ENCODE data around the gene ONECUT2.
"Not testable (repeated sequence)": the region's sequence is repeated elsewhere in the genome, so short reads cannot be mapped to it uniquely, and the experiment has no call there.

The ONECUT2 gene

DNA sequence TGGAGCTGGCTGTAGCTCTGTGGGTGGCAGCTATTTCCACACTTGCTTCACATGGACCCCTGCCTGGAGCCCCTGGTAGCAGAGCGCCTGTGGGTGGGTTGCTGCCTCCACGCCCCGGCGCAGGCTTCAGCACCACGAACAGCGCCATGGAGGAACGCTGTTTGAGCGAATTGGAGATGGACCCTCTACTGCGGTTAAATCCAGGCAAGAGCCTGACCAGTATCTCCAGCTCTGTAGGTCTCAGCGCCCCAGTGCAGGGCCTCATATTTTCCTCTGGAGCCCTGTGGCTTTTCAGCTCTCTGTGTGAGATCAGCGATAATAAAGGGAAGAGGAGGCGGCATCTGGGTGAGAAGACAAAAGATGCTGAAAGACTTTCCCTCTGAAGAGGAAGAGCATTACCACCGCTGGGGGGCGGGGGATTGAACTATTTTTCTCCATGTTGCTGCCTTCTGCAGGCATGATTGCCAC is 12.0 kb downstream of the ONECUT2 start:
- DNase-seq: no peak

DNA sequence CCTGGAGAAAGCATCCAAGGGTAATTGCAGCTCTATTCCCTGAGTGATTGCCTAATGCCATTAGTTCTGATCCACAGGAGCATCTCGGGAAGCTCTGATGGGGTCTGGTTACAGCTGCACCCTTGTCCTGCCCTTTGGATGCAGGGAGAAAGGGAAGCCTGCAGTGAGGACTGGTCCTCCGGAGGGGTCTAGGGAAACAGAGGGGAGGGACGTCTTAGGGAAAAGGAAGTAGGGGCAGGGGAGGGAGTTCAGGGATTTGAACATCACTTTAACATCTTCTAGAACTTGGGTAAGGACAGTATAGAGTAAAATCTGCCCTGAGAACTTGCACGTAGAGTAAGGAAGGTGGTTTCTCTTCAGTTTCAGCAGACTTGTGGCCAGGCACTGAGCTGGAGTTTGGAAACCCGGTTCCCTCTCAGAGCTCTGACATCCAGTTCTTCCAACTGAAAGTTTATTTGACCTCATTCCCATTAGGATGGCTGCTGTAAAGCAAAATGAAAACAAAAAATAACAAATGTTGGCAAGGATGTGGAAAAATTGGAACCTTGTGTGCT is 20.5 kb downstream of the ONECUT2 start:
- DNase-seq: no peak

GRCh38 chr18:57461652-57462269 is 26.6 kb downstream of the ONECUT2 start:
- no peak for DNase-seq

DNA sequence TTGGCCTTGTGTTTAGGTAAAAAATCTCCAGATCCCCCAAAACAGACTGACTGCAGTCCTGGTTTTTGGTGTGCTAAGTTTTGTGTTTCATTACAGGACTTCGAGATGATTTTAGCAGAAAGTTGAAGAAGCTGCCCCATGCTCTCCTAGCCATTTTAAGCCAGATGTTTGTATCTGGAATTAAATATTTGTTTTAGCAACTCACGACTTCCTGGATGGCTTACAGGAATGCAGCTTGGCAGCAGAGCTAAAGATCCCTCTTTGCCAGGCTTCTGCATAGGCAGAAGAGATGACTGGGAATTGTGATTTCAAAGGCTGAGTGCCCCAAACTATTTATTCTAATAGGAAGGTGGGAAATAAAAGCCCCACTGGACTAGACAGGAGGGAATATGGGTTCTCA is 31.1 kb downstream of the ONECUT2 start:
- DNase-seq: peak; percentile 69

- DNase-seq: peak; percentile 69
These were observed 31.7 kb downstream of the ONECUT2 start for GRCh38 chr18:57466745-57467409.

- no peak for DNase-seq
These were observed 34.7 kb downstream of the ONECUT2 start for GRCh38 chr18:57469884-57470283.

DNA sequence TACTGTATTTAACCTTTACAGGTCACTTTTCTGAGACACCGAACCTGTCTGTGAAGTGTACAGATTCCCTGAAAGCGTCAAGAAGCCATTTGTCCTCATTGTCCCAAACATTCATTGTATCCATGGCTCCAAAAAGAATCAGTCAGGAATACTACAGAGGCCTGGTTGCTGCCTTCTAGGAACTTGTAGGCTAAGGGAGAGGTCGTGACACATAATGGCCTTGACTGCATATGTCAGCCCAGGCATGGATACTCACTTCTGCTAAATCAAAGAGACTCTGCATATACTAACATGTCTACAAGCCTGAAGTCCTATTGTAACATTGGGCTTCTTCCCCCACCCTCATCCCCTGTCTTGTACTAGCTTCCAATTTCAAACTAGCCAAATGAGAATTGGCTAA is 40.2 kb downstream of the ONECUT2 start:
- no peak for DNase-seq

DNA sequence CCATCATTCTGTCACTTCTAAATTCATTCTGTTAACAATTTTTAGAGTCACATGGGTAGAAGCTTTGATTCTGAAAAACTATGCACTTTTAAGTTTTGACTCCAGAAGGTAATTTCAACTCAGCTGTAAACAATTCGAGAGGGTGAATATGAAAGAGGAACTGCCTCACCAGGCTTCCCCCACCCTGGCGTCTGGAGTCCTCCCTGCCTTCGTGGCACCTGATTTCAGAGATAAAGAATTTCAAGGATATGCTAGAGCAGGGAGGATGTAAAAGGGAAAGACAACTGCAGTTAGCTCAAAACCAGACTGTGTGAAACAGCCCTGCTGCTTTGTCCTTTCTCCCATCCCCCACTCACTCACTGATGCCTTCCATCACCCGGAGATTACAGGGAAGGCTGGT is 40.7 kb downstream of the ONECUT2 start:
- DNase-seq: no peak

- DNase-seq: no peak
These were observed 45.6 kb downstream of the ONECUT2 start for GRCh38 chr18:57480733-57481132.

- DNase-seq: no peak
These were observed 62.5 kb downstream of the ONECUT2 start for GRCh38 chr18:57497372-57498294.

DNA sequence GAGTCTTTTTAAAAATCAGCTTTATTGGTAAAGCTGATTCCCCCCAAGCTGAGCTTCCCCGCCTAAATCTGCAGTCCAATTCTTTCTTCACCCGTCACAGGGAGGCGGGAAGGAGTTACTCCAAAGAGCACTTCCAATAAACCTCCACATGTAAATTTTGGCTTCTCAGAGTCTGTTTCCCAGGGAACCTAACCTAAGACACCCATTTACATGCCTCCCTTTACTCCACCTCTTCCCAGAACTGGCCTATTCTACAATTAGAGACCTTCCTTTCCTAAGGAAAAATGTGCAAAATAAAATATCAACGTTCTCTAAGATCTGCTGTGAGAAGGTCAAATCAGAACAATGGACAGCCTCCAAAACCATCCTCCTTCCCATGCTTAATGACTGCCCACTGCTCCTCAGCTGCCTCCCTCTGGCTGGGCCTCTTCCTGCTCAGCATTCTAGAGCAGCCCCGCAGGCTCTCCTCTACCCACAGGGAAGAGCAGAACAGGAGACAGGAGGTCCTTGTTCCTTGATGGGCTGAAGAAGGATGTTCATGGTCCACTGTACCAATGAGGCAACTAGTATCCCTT is 63.6 kb downstream of the ONECUT2 start:
- DNase-seq: no peak

DNA sequence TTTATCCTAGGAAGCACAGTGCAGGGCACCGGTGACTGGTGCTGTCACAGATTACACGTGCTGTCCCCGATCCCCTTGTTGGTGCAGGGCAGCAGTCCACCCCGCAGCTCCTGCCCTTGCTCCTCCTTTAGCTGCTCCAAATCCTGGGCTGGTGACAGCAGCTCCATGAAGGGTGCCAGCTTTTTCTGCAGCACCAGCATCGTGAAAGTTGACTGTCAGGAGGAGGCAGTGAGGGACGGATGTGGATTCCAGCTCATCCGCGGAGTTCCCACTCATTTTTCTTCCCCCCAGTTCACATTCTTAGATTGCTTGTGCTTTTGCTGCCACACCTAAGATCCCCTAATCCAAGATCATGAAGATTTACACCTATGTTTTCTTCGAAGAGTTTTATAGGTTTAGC is 67.5 kb downstream of the ONECUT2 start:
- no peak for DNase-seq

DNA sequence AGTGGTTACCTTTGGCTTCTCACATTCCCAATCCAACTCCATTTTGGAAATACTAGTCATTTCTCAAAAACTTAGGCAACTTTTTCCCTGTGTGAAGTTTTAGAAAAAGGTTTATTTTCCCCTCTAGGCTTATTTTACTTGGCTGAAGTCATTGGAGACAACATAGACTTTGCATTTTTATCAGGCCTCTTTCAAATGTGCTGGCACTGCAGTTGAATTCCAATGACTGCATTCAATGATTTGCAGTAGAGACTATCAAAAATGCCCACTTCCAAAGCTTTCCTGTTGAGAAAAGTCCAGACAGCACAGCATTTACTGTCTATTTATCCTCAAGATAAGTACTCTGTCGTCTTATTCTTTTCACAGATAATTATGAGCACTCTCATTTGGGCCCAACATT is 70.1 kb downstream of the ONECUT2 start:
- no peak for DNase-seq

- no peak for DNase-seq
These were observed 80.9 kb downstream of the ONECUT2 start for GRCh38 chr18:57516056-57516455.

DNA sequence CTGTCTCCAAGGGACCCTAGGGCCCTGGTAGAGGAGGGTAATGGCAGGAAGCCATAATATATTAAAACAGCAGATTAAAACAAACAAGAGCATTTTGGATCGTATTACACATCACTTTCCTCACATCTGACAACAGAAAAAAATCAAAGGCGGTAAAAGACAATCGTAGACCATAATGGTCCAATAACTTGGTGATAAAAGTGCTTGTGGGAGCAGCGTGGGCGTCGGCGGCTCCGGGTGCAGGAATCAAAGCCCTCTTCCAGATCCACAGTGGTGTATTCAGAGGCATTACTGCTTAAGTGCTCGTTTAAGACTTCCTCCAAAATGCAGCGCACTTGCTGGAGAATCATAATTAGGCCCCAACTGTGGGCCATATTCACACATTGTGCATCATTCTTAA is 83.4 kb downstream of the ONECUT2 start:
- DNase-seq: no peak

DNA sequence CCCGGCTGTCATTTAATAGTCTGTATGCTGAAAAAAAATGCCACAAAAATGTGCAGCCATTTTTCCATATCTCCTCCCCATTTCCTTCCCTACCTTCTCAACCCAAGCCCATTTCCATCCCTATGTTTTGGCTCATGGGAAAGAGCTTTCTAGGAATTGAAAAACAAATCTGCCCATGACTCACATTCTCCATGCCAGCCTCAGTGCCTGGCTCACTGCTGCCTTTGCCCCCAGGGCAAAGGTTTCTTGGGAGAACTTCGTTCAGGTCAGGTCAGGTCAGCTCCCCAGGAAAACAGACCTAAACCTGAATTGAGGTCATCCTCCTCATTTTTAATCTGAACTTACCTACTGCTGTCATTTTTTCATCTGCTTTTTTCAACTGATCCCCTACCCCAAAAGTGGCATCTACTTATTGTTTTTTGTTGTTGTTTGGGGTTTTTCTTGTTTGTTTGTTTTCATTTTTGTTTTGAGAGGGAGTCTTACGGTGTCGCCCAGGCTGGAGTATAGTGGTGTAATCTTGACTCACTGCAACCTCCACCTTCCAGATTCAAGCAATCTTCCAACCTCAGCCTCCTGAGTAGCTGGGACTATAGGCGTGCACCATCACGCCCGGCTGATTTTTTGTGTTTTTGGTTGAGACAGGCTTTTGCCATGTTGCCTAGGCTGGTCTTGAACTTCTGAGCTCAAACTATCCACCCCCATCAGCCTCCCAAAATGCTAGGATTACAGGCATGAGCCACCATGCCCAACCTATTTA is 84.7 kb downstream of the ONECUT2 start:
- DNase-seq: no peak

DNA sequence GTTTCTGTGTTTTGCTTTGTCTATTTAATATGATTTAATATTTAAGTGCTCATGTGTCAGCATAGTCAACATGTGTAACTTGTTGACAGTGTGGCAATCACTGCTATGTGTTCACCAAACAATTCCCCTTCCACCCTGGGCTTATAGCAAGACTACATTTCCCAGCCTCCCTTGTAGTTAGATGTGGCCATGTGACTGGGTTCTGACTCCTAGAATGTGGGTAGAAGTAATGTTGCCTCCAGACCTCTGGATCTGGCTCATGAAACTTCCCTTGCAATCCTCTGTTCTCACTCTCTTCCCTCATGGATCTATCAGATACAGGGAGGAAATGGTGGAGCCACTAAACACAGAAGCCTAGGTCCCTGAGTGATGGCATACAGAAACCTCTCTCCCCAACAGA is 87.2 kb downstream of the ONECUT2 start:
- DNase-seq: not testable (repeated sequence)

GRCh38 chr18:57523171-57523956 is 88.2 kb downstream of the ONECUT2 start:
- no peak for DNase-seq

DNA sequence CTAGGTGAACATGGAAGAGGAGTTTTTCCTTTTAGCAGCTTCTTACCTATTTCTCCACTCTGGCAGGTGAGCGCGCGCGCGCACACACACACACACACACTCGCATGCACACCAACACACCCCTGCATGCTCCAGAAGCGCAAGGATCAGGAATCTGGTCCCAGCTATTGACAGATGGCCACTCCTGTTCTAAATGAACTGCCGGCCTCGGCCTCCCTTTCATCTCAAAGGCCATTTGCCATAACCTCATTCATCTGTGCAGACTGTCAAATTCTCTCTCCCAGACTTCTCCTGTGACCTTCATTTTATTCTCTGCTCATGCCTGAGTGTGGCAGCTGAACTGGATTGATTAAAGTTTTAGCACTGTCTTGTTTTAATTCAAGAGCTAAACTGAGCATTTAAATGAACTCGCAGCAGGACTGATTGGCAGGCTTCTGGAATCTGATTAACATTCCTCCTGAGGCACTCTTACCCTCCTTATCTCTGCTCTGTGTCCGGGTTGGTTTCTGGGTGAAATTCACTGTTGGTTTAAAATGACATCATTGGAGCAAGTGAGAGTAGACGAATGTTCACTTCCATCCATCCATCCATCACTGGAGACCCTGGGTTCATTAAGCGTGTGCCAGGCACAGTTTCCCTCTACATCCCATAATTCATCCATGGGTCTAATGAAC is 92.5 kb downstream of the ONECUT2 start:
- no peak for DNase-seq

- no peak for DNase-seq
These were observed 94.0 kb downstream of the ONECUT2 start for GRCh38 chr18:57529151-57529550.
